Measurements from ENCODE around the gene LPIN3. TPM values are rescaled to one million over a fixed set of nuclear protein-coding genes. Genes with fewer than 3 reads are reported as not detected.

LPIN3 gene
- total RNA-seq, 1 experiment from 2014 or later: 18.5 TPM

DNA sequence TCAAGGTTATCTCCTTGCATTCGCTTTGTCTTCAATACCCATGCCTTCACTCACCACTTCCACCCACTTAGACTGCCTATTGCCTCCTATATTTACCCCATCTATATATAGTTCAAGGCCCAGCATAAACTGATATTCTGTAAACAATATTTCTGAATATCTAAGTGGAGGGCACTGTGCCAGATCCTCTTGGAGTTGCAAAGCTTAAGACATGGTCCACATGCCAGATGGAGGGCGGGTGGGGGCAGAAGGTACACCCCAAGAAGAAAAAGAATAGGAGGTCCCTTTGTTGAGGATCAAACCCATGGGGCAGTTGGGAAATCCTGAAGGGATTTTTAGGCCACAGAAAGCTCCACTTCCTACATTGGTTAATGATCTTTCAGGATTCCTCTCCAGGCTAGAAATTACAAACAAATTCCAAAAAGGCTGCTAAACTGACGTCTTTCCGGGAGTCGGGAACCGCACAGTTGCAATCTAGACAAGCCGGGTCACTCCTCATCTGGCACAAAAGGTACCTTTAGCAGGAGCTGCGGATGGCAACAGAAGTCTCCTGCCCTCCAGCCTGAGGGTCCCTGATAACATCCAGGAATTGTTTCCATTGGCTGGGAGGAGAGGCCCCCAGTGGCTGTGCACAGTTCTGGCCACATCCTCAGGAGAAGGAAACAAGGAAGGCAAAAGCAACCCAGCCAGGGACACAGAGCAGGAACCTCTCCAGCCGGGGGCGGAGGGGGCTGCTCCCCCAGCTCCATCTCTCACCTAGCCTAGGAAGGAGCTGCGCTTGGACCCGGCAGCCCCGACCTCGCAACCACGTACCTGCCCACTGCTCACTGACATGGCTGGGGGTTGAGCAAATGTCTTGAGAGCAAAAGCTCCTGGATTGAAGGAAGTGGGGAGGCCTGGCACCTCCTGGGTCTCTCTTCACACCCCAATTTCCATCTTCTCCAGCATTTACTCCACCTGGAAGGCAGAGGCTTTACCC, 5.9 kb upstream of the LPIN3 start (continued):
- TF ChIP-seq CEBPB (IDR thresholded peaks at IDR 0.05; ENCODE audit: low read depth): no peak
- no peak for TF ChIP-seq ZFX (IDR thresholded peaks at IDR 0.05)
- TF ChIP-seq, protein P1, sequence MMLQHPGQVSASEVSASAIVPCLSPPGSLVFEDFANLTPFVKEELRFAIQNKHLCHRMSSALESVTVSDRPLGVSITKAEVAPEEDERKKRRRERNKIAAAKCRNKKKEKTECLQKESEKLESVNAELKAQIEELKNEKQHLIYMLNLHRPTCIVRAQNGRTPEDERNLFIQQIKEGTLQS (IDR thresholded peaks at IDR 0.05): no peak
- no peak for TF ChIP-seq TCF7L2 (IDR thresholded peaks at IDR 0.05; ENCODE audit: borderline replicate concordance, extremely low read depth, insufficient read depth, insufficient read length)
- no peak for TF ChIP-seq EZH2phosphoT487 (IDR thresholded peaks at IDR 0.05; ENCODE audit: borderline replicate concordance)
- TF ChIP-seq CBX3 (IDR thresholded peaks at IDR 0.05; ENCODE audit: low read depth): no peak
- TF ChIP-seq YY1 (IDR thresholded peaks at IDR 0.05; ENCODE audit: extremely low read depth, insufficient replicate concordance, low read depth, low read length): no peak

DNA sequence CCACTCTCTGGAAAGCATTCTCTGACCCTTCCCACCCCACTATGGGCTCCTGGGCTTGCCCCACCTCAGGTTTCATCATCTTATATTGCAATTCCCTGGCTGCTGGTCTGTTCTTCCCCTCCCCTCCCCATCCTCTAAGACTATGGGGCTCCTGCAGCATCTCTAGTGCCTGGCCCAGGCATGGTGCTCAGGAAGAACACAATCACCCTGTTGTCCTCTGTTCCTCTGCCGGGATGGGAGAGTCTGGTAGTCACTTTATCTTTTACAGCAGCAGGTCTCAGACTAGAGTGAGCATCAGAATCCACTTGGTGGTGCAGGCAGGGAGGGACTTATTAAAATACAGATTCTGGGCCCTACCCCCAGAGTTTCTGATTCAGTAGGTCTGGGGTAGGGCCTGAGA, 5.0 kb upstream of the LPIN3 start:
- no peaks in the 10 kb centered on the region for H3K36me3 ChIP-seq (ENCODE audit: control insufficient read depth in 1 of 2, insufficient read depth in 2 of 2, low read length in 2 of 2)
- DNase-seq (ENCODE audit: low read depth, low spot score): no peak
- H3K9ac ChIP-seq (ENCODE audit: low read length): no peak overlapping the region
- ChIA-PET RAD21 (ENCODE audit: low non-redundant PET in 1 of 2, low total read pairs in 2 of 2, uncharacterized antibody in 2 of 2, unreplicated experiment in 2 of 2) (no interaction called here), POLR2A (no interaction called here), CTCF (no interaction called here)
- H3K4me3 ChIP-seq (replicated peaks in 1 of 2; ENCODE audit: low read depth in 1 of 2, low read length in 2 of 2): no peak overlapping the region
- H3K4me1 ChIP-seq (ENCODE audit: control insufficient read depth in 1 of 2, insufficient read depth in 2 of 2, low read length in 2 of 2): peaks cover 3 to 12% of the 10 kb centered on the region in 2 experiments; a peak in 3 of 4 replicates
- no peaks in the 10 kb centered on the region for H4K20me1 ChIP-seq (ENCODE audit: insufficient read depth)
- no peaks in the 10 kb centered on the region for H3K27me3 ChIP-seq (ENCODE audit: insufficient read depth, low read length)
- no peak overlapping the region for H3K27ac ChIP-seq (ENCODE audit: low read depth, low read length)
- H3K4me2 ChIP-seq (ENCODE audit: low read length): no peak overlapping the region
- no TSS peak for BruUV-seq (replicated peaks)
- intact Hi-C loops (cut with micrococcal nuclease): no loop called here
- ATAC-seq: no peak
- H3K9me3 ChIP-seq (ENCODE audit: control insufficient read depth in 1 of 2, insufficient read depth in 1 of 2, low read depth in 1 of 2, low read length in 2 of 2): no peaks in the 10 kb centered on the region
- H3K9me2 ChIP-seq (ENCODE audit: insufficient read depth): no peaks in the 10 kb centered on the region
- H3K79me2 ChIP-seq (ENCODE audit: insufficient read depth, low read length): no peaks in the 10 kb centered on the region
- no peak overlapping the region for H2AFZ ChIP-seq (ENCODE audit: low read depth, low read length, poor library complexity, severe bottlenecking)
- TF ChIP-seq CEBPB (IDR thresholded peaks at IDR 0.05; ENCODE audit: low read depth): no peak
- TF ChIP-seq EZH2phosphoT487 (IDR thresholded peaks at IDR 0.05; ENCODE audit: borderline replicate concordance): no peak
- TF ChIP-seq, protein P2, sequence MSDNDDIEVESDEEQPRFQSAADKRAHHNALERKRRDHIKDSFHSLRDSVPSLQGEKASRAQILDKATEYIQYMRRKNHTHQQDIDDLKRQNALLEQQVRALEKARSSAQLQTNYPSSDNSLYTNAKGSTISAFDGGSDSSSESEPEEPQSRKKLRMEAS (IDR thresholded peaks at IDR 0.05): no peak
- no peak for TF ChIP-seq ELF1 (IDR thresholded peaks at IDR 0.05; ENCODE audit: borderline replicate concordance, low read depth)
- TF ChIP-seq YY1 (IDR thresholded peaks at IDR 0.05; ENCODE audit: extremely low read depth, insufficient replicate concordance, low read depth, low read length): no peak
- TF ChIP-seq, protein P1 (IDR thresholded peaks at IDR 0.05): no peak
- no peak for TF ChIP-seq FOSL1 (IDR thresholded peaks at IDR 0.05; ENCODE audit: low read depth)
- TF ChIP-seq POLR2AphosphoS5 (IDR thresholded peaks at IDR 0.05; ENCODE audit: low read depth, low read length): no peak
- no peak for TF ChIP-seq RAD21 (IDR thresholded peaks at IDR 0.05; ENCODE audit: low read depth)
- TF ChIP-seq JUND (IDR thresholded peaks at IDR 0.05): no peak
- no peak for TF ChIP-seq POLR2A (IDR thresholded peaks at IDR 0.05; ENCODE audit: borderline replicate concordance, extremely low read depth, insufficient read depth, insufficient read length)
- no peak for TF ChIP-seq SIN3A (IDR thresholded peaks at IDR 0.05; ENCODE audit: low read depth)
- no peak for TF ChIP-seq CBX3 (IDR thresholded peaks at IDR 0.05; ENCODE audit: low read depth)
- TF ChIP-seq, protein P3, sequence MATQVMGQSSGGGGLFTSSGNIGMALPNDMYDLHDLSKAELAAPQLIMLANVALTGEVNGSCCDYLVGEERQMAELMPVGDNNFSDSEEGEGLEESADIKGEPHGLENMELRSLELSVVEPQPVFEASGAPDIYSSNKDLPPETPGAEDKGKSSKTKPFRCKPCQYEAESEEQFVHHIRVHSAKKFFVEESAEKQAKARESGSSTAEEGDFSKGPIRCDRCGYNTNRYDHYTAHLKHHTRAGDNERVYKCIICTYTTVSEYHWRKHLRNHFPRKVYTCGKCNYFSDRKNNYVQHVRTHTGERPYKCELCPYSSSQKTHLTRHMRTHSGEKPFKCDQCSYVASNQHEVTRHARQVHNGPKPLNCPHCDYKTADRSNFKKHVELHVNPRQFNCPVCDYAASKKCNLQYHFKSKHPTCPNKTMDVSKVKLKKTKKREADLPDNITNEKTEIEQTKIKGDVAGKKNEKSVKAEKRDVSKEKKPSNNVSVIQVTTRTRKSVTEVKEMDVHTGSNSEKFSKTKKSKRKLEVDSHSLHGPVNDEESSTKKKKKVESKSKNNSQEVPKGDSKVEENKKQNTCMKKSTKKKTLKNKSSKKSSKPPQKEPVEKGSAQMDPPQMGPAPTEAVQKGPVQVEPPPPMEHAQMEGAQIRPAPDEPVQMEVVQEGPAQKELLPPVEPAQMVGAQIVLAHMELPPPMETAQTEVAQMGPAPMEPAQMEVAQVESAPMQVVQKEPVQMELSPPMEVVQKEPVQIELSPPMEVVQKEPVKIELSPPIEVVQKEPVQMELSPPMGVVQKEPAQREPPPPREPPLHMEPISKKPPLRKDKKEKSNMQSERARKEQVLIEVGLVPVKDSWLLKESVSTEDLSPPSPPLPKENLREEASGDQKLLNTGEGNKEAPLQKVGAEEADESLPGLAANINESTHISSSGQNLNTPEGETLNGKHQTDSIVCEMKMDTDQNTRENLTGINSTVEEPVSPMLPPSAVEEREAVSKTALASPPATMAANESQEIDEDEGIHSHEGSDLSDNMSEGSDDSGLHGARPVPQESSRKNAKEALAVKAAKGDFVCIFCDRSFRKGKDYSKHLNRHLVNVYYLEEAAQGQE (IDR thresholded peaks at IDR 0.05; ENCODE audit: low read depth): no peak
- TF ChIP-seq ZFX (IDR thresholded peaks at IDR 0.05): no peak
- no peak for TF ChIP-seq ZNF274 (IDR thresholded peaks at IDR 0.05; ENCODE audit: low read depth, low read length)
- no peak for TF ChIP-seq EZH2 (IDR thresholded peaks at IDR 0.05)
